A549 (cell line): ENCODE measurements around the gene TMED7.

Source experiments
- HEYL ChIP-seq: fragments of 250-450 bp; sonication (Bioruptor Pico); IDR thresholded peaks from 2 replicates; pipeline ENCODE4 v1.8.0; 2021; ENCODE audit warnings: mild to moderate bottlenecking, moderate library complexity
- KDM1A ChIP-seq: fragments of 200-600 bp; sonication (generic); IDR thresholded peaks from 2 replicates; pipeline ENCODE4 v1.6.1; 2016; ENCODE audit warnings: low read depth, mild to moderate bottlenecking
- RAD21 ChIP-seq, 2 experiments: fragments of >200 bp in 1 of 2; sonication (Bioruptor Twin) in 1 of 2; formaldehyde crosslinking in 1 of 2; IDR thresholded peaks in 1 of 2; conservative IDR thresholded peaks in 1 of 2; 2 replicates in 1 of 2; 3 replicates in 1 of 2; pipeline ENCODE4 v1.6.1; 2012 to 2018; ENCODE audit warnings: inconsistent platforms in 1 of 2
- TF ChIP-seq, protein P1 (sequence below): fragments of >200 bp; sonication (Bioruptor Twin); formaldehyde crosslinking; IDR thresholded peaks from 3 replicates; pipeline ENCODE4 v1.5.1; 2016
- TF ChIP-seq, protein P2 (sequence below): fragments of 200-600 bp; sonication (generic); IDR thresholded peaks from 2 replicates; pipeline ENCODE4 v1.6.1; 2016; ENCODE audit warnings: antibody characterized with exemption, mild to moderate bottlenecking, moderate library complexity

DNA sequence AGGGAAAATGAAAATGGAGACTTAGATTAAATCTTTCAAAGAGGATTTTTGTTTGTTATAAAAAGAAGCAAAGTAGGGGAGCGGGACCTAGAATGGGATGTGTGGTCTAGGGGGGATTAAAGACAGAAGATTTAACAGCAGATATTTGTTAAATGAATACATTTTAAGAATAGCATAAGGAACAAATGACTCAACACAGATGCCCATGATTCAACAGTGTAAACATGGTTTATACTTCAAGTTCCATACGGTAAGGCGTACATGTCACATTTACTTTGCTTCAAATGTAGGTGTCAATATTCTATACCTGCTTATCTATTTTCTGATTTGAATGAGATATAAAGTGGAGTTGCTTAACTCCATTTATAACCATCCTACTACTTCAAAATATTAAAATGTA, 25.1 kb downstream of the TMED7 start:
- TF ChIP-seq, protein P1, sequence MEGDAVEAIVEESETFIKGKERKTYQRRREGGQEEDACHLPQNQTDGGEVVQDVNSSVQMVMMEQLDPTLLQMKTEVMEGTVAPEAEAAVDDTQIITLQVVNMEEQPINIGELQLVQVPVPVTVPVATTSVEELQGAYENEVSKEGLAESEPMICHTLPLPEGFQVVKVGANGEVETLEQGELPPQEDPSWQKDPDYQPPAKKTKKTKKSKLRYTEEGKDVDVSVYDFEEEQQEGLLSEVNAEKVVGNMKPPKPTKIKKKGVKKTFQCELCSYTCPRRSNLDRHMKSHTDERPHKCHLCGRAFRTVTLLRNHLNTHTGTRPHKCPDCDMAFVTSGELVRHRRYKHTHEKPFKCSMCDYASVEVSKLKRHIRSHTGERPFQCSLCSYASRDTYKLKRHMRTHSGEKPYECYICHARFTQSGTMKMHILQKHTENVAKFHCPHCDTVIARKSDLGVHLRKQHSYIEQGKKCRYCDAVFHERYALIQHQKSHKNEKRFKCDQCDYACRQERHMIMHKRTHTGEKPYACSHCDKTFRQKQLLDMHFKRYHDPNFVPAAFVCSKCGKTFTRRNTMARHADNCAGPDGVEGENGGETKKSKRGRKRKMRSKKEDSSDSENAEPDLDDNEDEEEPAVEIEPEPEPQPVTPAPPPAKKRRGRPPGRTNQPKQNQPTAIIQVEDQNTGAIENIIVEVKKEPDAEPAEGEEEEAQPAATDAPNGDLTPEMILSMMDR = no peak
- TF ChIP-seq HEYL (CRISPR knock-in tag) (no peak), RAD21 (conservative IDR thresholded peaks at IDR 0.05 in 1 of 2, IDR thresholded peaks at IDR 0.05 in 1 of 2) (no peak), KDM1A (no peak)
- TF ChIP-seq, protein P2, sequence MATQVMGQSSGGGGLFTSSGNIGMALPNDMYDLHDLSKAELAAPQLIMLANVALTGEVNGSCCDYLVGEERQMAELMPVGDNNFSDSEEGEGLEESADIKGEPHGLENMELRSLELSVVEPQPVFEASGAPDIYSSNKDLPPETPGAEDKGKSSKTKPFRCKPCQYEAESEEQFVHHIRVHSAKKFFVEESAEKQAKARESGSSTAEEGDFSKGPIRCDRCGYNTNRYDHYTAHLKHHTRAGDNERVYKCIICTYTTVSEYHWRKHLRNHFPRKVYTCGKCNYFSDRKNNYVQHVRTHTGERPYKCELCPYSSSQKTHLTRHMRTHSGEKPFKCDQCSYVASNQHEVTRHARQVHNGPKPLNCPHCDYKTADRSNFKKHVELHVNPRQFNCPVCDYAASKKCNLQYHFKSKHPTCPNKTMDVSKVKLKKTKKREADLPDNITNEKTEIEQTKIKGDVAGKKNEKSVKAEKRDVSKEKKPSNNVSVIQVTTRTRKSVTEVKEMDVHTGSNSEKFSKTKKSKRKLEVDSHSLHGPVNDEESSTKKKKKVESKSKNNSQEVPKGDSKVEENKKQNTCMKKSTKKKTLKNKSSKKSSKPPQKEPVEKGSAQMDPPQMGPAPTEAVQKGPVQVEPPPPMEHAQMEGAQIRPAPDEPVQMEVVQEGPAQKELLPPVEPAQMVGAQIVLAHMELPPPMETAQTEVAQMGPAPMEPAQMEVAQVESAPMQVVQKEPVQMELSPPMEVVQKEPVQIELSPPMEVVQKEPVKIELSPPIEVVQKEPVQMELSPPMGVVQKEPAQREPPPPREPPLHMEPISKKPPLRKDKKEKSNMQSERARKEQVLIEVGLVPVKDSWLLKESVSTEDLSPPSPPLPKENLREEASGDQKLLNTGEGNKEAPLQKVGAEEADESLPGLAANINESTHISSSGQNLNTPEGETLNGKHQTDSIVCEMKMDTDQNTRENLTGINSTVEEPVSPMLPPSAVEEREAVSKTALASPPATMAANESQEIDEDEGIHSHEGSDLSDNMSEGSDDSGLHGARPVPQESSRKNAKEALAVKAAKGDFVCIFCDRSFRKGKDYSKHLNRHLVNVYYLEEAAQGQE = no peak
